Measurements from ENCODE around the gene FRS3.

FRS3 gene

DNA sequence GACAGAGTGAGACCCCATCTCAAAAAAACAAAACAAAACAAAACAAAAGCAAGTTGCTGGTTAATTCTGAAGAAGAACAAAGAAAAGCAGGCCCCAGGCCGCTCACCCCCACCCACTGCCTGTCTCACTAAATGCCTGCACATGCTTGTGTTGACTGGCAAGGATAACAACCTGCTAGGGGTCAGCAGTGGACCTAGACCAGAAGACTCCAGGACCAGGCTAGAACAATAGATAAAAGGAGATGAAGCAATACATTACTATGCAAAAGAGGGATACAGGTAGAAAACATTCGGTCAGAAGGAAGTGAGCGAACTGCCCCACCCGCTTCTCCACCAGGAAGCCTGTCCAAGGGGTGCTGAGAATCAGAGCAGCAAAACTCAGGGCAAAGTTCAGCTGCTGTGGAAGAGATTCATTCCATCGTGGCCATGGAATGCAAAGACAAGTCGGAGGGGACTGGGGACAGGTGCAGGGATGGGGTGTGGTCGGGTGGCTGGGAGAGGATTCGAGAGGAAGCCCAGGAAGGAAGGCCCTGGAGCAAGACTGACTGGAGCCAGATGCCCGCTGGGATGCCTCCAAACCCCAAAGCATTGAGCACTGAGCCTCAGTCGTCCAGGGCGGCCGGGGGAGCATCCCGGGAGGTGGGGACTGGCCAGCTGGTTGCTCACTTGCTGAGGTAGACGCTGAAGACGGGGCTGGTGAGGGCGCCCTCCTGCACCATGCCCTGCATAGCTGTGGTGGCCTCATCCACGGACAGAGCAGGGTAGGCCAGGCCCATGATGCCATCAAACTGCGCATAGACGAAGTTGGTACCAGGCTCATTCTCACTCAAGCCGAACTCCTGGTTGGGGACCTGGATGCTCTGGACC, 37.8 kb downstream of the FRS3 start:
- no peak for DNase-seq (ENCODE audit: low read depth in 2 of 2)

DNA sequence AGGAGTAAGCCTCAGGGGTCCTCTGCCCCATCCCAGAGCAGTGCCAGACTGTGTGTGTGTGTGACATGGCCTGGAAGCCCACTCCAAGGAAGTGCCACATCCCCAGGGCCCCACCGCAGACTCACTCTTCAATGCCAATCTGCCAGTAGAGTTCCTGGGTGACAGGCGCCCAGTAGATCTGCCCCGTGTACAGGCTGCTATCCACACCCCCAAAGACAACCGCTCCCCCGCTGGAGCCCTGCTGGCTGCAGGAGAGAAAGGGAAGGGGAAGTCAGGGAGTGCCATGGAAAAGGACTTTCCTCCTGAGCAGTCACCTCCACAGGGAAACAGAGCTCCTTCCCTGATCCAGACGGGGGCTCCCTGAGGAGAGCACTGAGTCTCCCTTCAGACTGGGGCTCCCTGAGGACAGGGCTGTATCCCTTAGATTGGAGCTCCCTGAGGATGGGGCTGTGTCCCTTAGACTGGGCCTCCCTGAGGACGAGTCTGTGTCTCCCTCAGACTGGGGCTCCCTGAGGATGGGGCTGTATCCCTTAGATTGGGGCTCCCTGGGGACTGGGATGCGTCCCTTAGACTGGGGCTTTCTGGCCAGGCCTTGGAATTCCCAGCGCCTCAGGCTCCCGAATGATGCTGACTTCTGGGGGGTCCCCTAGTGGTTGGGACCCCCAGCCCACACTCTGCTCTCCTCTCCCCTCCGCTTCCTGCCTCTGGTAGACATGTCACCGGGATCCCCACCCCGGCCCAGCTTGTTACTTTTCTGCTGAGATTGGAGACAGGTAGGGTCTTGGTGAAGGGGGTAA, 39.1 kb downstream of the FRS3 start:
- no peak for DNase-seq (ENCODE audit: low read depth in 2 of 2)

DNA sequence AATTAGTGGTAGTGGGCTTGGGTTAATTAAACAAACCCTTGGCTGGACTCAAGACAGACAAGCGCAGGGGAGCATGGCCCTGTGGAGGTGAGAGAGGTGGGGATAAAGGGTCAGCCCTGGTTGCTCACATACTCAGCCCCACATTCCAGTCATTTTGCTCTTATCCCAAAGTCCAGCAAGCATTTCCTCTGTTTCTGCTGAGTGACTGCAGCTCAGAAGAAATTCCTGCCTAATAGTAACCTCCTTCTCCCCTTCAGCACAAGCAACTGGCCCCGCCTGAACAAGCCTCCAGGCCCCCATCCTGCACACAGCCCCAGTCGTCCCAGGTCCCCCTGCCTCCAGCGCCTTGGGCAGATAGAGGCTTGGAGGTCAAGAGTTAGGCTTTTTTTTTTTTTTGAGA, 40.7 kb downstream of the FRS3 start:
- no peak for DNase-seq (ENCODE audit: low read depth in 2 of 2)

DNA sequence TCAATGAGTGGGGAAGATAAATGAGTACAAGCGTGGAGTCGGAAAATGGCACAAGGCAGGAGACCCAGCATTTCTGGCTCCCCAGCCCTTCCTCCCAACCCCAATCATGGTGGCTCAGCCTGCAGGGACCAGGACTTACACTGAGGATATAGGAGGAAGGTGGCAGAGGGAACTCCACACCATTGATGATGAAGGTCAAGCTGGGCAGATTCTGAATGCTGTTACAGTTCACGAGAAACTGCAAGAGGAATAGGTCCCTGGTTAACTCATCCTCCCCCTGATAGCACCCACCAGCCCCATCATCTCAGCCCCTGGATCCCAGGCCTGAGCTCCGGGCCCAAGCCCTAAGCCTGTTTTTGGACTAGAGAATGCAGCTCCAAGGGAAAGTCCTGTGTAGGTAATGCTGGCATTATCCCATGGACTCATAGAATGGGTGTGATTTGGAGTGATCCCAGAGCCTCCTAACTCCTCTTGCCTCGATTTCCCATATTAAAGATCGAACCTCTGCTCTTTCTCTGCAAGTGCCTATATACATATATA, 42.0 kb downstream of the FRS3 start:
- DNase-seq (ENCODE audit: low read depth in 2 of 2): no peak

DNA sequence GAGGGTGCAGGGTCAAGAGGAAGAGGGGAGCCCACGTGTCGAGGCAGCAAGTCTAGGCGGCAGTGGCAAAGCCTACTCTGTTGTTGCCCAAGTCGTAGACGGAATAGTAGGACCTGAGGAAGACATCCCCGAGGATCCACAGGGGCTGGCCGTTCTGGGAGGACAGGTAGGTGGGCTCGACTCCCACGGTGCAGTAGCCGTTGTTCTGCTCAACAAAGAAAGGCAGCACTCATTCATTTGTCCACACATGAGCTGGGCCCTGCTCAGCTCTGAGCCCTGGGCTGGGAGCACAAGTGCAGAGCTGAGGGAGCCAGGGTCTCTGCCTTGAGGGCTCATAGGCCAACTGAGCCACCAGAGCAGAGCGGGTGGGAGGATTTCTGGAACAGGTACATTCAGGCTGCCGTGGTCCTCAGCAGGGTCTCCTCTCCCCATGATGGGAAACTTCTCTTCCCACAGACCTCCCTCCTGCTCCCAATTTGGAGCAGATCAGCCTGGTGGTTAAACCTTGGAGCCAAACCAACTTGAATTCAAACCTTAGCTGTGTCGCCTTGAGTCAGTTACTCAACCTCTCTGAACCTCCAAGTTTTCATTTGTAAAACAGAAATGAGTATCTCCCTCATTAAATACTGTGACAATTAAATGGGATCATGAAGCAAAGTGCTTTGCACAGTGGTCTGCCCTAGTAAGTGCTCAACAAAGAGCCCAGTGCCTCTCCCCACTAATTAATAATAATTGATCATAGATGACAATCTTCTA, 42.7 kb downstream of the FRS3 start:
- no peak for DNase-seq (ENCODE audit: low read depth in 2 of 2)

DNA sequence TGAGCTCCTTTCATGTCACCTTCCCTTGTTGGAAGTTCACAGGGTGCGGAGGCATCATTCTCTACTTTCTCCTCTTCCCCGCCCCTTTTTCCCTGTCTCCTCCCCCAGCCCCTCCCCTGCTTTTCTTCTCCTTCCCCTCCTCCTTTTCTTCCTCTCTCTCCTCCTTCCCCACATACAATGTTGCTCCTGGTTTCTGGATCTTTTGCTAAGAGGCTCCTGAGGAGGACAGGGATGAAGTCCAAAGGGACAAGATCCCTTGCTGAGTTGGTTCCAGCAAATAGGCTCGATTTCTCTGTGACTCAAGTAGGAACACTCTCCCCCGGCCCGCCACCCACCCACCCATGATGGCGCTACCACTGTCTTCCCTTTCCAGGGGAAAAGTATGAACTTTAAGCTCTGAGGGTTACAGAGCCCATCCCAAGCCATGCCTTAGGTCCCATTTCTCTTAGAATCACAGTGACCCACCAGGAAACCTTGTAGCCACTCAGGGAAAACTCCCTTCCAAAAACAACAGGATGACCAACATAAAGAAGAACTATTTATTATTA, 43.4 kb downstream of the FRS3 start:
- DNase-seq (ENCODE audit: low read depth in 2 of 2): no peak

DNA sequence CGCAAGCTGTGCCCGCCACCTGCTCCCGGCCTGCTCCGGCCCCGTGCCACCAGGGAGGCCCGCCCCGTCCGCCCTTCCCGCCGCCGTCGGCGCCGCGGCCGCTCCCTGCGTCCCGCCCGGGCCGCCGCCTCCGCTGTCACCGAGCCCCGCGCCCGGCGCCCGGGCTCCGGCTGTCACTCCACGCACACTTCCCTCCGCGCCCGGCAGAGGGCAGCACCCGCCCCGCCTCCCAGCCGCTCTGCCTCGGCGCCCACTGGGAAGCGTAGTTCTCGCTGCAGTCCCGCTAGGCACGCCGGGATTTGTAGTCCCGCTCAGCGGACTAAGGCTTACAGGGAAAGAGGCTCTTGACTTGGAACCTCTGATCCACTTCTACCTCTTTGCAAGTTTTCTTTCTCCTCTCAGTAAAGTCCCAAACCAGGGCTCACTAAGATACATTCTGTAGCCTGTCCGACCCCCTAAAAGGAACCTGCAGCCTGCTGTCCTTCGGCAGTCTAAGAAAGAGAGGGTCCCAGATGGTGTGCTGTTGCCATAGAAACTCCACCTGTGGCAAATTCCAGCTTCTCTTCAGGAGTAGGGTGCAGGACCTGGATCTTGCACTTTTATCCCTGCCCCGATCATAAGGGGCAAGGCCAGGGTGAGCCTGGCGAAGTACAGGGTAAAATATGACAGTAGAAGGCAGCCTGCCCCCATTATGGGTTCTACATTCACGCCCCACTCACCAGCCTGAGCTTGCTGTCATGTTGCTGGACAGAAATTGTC, 44.1 kb downstream of the FRS3 start, which contains the start of gene TFEB:
TFEB (minus strand) TSS at position 182 of the 759 bp plus-strand sequence. CDS start 44,395 bp downstream, outside the sequence.
- peak; percentile 82 to 88 for DNase-seq (ENCODE audit: low read depth in 2 of 2)

DNA sequence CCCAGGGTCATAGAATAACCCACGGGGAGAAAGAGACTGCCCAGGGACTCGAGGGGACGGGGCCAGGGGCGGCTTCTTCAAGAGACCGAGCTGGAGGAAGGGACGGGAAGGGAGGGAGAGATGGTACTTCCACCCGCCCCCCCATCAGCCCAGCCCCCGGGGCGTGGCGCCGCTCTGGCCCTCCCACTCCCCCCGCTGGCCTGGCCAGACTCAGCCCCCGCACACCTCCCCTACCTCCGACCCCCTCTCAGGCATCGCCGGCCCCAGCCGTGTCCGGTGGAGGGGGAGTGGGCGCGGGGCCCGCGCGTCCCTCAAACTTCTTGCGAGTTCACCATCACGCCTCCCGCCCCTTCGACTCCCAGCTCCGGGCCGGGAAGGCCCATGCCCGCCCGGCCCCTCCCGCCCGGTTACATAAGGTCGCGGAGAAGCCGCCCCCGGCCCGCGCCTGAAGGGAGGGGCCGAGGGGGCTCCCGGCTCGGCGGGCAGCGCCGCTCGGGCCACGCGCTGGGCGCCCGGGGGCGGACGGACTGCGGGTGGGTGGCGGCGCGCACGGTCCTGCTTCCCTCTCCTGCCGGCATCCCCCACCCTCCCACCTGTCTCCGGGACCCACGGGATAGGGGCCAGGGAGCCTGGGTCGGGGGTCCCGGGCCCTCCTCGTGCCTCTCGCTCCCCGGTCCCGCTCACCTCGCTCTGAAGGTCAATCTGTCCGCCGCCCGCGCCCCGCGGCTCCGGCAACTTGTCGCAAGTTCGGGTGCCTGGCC, 44.9 kb downstream of the FRS3 start:
- DNase-seq (ENCODE audit: low read depth in 2 of 2): peak; percentile 48 to 56

DNA sequence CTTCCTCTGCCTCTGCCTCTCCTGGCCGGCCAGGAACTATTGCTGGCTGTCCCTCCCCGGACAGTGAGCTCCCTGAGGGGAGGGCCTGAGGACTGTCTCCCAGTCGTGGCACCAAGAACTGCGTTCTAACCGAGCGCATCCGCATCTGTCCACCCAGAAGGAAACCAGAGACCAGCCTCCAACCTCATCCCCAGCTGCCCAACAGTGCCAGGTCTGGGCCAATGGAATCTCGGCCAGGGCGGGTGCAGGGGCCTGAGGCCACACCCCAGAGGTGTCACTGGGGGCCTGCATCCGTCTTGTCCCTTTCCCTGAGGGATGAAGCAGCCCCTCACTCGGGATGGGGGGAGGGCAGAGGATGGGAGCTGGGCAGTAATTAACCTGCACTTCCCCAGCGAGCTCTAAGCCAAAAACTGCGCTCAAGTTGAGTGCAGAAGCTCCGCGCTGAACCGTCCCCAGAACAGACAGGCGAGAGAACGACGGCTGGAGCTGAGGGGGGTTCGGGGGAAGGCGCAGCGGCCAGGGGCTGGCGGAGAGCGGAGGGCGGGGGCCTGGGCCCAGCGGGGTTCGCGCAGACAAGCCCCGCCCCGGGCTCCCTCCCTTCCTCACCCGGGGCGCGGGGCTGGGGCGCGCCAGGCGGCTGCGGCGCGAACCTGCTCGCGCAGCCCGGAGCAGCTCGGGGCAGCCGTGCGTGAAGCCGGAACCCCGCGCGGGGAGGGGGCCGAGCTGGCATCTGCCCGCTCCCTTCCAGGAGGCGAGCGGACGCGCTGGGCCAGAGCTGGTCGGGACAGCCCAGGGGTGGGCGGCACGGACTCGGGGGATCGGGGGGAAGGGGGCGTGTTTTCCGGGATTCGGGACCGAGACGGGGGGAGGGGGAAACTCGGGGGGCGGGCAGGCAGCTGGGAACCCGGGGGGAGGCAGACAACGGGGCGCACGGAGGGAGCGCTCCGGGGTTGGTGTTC, 45.7 kb downstream of the FRS3 start:
- peak; percentile 42 to 48 for DNase-seq (ENCODE audit: low read depth in 2 of 2)

DNA sequence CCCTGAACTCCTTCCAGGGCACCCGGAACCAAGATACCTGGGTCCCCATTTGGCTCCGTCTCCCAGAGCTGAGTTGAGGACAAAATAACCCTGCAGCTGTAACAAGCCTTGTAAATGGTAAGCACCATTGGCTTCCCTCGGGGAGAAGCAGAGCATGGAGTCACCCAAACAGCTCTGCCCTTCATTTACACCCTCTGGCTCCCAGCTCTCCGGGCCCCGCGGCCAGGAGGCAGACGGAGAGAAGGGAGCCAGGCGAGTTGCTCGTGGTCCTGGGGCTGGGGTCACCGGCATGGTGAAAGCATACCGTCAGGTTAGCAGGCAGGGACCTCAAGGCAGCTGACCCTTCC, 46.4 kb downstream of the FRS3 start:
- DNase-seq (ENCODE audit: low read depth in 2 of 2): no peak

DNA sequence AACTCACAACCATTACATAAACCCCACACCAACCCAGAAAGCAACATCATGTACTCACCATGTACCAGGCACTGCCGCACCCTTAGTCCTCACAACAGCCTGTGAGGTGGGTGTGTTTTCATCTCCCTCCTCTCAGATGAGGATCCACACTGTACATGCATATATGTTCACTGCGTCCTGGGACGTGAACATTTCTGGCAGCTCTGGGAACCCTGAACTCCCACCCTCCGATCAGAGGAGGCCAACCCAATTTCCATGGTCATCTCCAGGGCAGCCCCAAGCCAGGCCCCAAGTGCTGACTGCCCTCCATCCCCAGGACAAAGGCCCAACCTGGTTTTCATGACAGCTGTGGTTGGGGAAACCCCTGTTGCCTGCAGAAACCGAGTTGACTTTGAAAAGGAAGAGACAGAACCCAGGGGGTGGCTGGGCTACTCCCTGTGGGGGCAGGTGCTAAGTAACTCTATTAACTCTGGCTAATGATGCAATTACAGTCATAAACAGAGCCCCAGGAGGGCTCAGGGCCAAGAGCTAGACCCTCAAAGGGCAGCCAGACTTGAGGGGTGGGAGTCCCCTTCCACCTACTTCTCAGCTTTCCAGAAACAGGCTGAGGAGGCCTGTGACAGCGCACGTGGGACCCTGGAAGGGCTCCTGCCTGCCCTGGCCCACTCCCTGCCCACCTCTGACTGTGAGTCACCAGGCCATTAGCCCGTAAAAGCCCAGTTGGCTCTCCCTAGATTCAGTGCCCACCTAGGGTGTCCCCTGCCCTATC, 46.9 kb downstream of the FRS3 start:
- peak; percentile 28 to 33 for DNase-seq (ENCODE audit: low read depth in 2 of 2)

DNA sequence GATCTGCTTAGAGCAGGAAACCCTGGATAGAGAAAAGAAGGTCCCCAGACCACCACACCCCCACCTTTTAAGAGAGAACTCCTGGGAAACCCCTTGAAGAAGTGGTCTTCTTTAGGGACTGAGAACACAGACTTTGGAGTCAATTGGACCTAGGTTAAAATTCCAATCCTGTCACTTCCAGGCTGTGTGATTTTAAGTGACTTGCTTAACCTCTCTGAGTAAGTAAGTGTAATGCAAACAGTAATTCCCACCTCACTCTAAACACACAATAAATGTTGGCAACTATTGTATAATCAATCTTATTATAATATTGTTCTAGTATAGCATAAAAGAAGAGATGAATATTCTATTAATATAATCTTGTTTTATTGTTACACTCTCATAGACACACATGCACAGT, 47.6 kb downstream of the FRS3 start:
- no peak for DNase-seq (ENCODE audit: low read depth in 2 of 2)

DNA sequence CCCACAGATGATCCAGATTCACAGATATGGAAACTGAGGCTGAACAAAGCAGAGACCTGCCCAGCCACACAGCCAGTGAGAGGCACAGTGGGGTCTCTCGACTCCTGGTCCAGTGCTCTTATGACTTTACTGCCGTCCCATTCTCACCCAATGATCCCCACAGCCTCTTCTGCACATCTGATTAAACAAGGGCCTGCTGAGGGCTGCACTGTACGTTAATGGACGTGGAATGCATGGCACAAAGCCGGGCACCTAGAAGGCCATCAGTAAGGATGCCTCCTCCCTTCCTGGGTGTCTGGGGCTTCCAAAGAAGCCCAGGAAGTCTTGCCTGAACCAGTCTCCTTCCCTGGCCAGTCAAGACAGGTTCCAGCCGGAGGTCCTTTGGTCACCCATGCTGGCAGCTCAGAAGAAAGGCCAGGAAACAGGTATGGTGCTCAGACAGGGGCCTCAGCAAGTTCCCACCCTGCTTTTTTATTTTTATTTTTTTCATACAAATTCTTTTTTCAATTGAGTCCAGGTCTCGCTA, 48.1 kb downstream of the FRS3 start:
- no peak for DNase-seq (ENCODE audit: low read depth in 2 of 2)

DNA sequence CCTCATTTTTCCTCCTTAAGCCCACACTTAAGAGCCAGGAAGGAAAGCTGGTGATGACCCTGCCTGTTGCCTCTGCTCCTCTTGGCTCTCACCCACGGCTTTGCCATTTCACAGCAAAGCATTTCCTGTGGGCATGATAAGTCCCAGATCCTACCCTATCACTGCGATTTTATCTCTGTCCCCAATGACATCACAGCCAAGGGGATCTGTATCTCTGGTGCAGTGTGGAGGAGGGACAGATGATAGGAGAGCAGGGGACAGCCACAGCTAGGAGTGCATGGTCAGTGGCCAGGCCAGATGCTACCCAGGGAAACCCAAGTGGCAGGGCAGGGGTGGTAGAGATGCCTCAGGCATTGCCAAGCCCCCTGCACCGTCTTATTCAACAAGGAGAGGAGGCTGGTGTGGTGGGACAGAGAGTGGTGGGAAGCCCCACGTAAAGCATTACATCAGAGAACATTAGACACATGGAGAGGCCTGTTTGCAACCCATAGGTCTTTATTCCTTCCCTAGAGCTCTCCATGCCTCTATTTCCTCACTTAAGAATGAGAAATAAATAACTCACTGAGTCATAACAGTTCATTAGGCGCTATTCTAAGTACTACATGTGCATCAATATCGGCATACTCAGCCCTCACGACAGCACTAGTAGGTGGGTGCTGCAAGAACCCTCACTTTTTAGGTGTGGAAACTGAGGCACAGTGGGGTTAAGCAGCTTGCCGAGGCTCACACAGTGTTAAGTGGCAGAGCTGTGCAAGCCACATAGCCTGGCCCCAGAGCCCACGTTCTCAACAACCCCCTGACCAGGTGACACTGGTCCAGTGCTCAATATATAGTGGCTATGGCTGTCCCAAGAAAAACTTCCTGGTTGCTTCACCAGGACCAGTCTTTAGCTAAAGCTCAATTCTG, 48.9 kb downstream of the FRS3 start:
- no peak for DNase-seq (ENCODE audit: low read depth in 2 of 2)

DNA sequence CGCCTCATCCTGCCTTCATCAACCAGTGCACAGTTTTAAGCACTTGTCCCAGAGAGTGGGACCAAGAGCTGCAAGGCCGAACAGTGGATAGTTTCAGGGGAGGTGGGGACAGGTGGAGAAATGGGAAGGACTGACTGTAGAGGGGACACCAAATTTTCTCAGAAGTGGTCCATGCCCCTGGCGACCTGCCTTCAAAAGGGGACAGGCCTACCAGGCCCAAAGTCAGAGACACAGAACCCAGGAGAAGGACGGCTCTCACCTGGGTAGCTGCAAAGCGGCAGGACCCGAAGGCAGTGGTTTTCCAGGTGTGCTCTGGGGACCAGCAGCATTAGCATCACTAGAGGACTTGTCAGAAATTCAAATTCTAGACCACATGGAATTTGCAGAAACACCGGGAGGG, 50.1 kb downstream of the FRS3 start:
- DNase-seq (ENCODE audit: low read depth in 2 of 2): no peak

DNA sequence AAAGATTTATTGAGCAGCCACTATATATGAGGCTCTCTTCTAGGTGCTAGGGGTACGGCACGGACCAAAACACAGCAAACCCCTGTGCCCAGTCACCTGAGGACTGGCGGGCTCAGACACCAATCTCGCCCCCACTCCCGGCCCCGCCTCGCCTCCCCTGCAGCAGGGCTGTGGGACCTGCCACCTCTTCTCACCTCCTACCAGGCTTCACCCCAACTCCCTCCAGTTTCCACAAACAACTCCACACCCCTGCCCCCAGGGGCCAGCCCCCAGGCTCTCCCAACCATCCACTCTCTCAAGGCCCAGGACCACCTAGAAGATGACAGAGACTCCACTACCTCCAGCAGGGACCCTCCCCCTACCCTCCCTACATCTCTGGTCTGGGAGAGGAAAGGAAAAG, 50.7 kb downstream of the FRS3 start:
- DNase-seq (ENCODE audit: low read depth in 2 of 2): no peak

All from stimulated activated CD8-positive, alpha-beta memory T cell treated with anti-CD3 and anti-CD28 coated beads, Interleukin-2, amount 100 ng/mL, for 1 hour (primary cell).